ENCODE results near the gene PTPRG. TPM values are rescaled to one million over a fixed set of nuclear protein-coding genes. Genes with fewer than 3 reads are reported as not detected.
"Not testable (repeated sequence)": the region's sequence is repeated elsewhere in the genome, so short reads cannot be mapped to it uniquely, and the experiment has no call there.

PTPRG gene
- total RNA-seq, 4 donors from 2014 or later = 21.1 to 54.2 (median 30.6) TPM

- Histone ChIP-seq H3K4me3 (no peak overlapping the region), H3K9me3 (no peaks in the 10 kb centered on the region)
Observed at GRCh38 chr3:61691466-61691865, 130.1 kb downstream of the PTPRG start.

GRCh38 chr3:61697301-61697700 lies 135.9 kb downstream of the PTPRG start:
- DNase-seq = no peak
- no peaks in the 10 kb centered on the region for H3K36me3 ChIP-seq
- H3K9me3 ChIP-seq = no peaks in the 10 kb centered on the region
- TF ChIP-seq POLR2A (IDR thresholded peaks at IDR 0.05) = no peak
- TF ChIP-seq CTCF (IDR thresholded peaks at IDR 0.05 in 4 of 5, conservative IDR thresholded peaks at IDR 0.05 in 1 of 5) = no peak
- in situ Hi-C loops (cut with MboI; ENCODE audit: low sequenced_read_pairs in 4 of 4) = loop anchor here in 2 of 4 donors (25.0 kb wide), 1 partner anchor 490 kb away; no protein-coding TSS in a partner anchor
- no peaks in the 10 kb centered on the region for H3K27me3 ChIP-seq
- intact Hi-C loops (cut with DNase I; ENCODE audit: low total_unique reads) = no loop called here
- H3K4me1 ChIP-seq = peaks cover 0 to 5% of the 10 kb centered on the region in 2 donors
- H3K27ac ChIP-seq = no peak overlapping the region
- no peak overlapping the region for H3K4me3 ChIP-seq
- no peak for ATAC-seq

More at GRCh38 chr3:61691466-61691865, 130.1 kb downstream of the PTPRG start:
- no peaks in the 10 kb centered on the region for H3K36me3 ChIP-seq
- in situ Hi-C loops (cut with MboI; ENCODE audit: low sequenced_read_pairs in 4 of 4) = loop anchor here in 2 of 4 donors (25.0 kb wide), 1 partner anchor 496 kb away; no protein-coding TSS in a partner anchor
- DNase-seq (no peak), ATAC-seq (no peak)
- H3K4me1 ChIP-seq = peaks cover 12 to 16% of the 10 kb centered on the region in 2 donors
- intact Hi-C loops (cut with DNase I; ENCODE audit: low total_unique reads) = no loop called here
- TF ChIP-seq POLR2A (IDR thresholded peaks at IDR 0.05) = no peak
- H3K27ac ChIP-seq = no peak overlapping the region
- no peaks in the 10 kb centered on the region for H3K27me3 ChIP-seq

GRCh38 chr3:61698278-61699072 lies 137.1 kb downstream of the PTPRG start:
- H3K36me3 ChIP-seq; H3K4me3 ChIP-seq; H3K27me3 ChIP-seq; DNase-seq; intact Hi-C loops (cut with DNase I; ENCODE audit: low total_unique reads); H3K27ac ChIP-seq; H3K4me1 ChIP-seq; ATAC-seq; H3K9me3 ChIP-seq: not testable (repeated sequence)
- in situ Hi-C loops (cut with MboI; ENCODE audit: low sequenced_read_pairs in 4 of 4) = loop anchor here in 2 of 4 donors (25.0 kb wide), 1 partner anchor 489 kb away; no protein-coding TSS in a partner anchor

GRCh38 chr3:61699622-61700021 lies 138.3 kb downstream of the PTPRG start:
- DNase-seq = no peak
- Histone ChIP-seq H3K27me3 (no peaks in the 10 kb centered on the region), H3K4me3 (no peak overlapping the region), H3K27ac (no peak overlapping the region), H3K4me1 (peaks cover 0 to 9% of the 10 kb centered on the region in 2 donors), H3K9me3 (no peaks in the 10 kb centered on the region), H3K36me3 (no peaks in the 10 kb centered on the region)
- in situ Hi-C loops (cut with MboI; ENCODE audit: low sequenced_read_pairs in 4 of 4) = loop anchor here in 2 of 4 donors (25.0 kb wide), 1 partner anchor 488 kb away; no protein-coding TSS in a partner anchor
- no peak for ATAC-seq
- intact Hi-C loops (cut with DNase I; ENCODE audit: low total_unique reads) = no loop called here
- no peak for TF ChIP-seq CTCF (IDR thresholded peaks at IDR 0.05 in 4 of 5, conservative IDR thresholded peaks at IDR 0.05 in 1 of 5)
- TF ChIP-seq POLR2A (IDR thresholded peaks at IDR 0.05) = no peak

GRCh38 chr3:61701011-61701410 lies 139.6 kb downstream of the PTPRG start:
- Histone ChIP-seq H3K4me1 (peaks cover 0 to 11% of the 10 kb centered on the region in 2 donors), H3K27me3 (no peaks in the 10 kb centered on the region), H3K36me3 (no peaks in the 10 kb centered on the region), H3K9me3 (no peaks in the 10 kb centered on the region), H3K4me3 (no peak overlapping the region), H3K27ac (no peak overlapping the region)
- TF ChIP-seq CTCF (IDR thresholded peaks at IDR 0.05 in 4 of 5, conservative IDR thresholded peaks at IDR 0.05 in 1 of 5) = no peak
- TF ChIP-seq POLR2A (IDR thresholded peaks at IDR 0.05) = no peak
- ATAC-seq (no peak), DNase-seq (no peak)
- in situ Hi-C loops (cut with MboI; ENCODE audit: low sequenced_read_pairs in 4 of 4) = no loop called here
- intact Hi-C loops (cut with DNase I; ENCODE audit: low total_unique reads) = no loop called here
